SU-DHL-6 (cell line): Measurements from ENCODE around the gene ITPR2.

ENCODE experiments used
- CTCF ChIP-seq: fragments of 200-600 bp; sonication (generic); IDR thresholded peaks from one replicate; pipeline ENCODE4 v1.5.1; 2017; ENCODE audit warnings: antibody characterized with exemption, mild to moderate bottlenecking, low read length, moderate library complexity; ENCODE audit not compliant: insufficient read depth, poor library complexity, severe bottlenecking
- EZH2phosphoT487 ChIP-seq: fragments of 200-600 bp; sonication (generic), shearing (Covaris generic); conservative IDR thresholded peaks from 2 replicates; pipeline ENCODE4 v1.6.1; 2018; ENCODE audit warnings: mild to moderate bottlenecking, antibody characterized with exemption, low read length, moderate library complexity, mixed read lengths

DNA sequence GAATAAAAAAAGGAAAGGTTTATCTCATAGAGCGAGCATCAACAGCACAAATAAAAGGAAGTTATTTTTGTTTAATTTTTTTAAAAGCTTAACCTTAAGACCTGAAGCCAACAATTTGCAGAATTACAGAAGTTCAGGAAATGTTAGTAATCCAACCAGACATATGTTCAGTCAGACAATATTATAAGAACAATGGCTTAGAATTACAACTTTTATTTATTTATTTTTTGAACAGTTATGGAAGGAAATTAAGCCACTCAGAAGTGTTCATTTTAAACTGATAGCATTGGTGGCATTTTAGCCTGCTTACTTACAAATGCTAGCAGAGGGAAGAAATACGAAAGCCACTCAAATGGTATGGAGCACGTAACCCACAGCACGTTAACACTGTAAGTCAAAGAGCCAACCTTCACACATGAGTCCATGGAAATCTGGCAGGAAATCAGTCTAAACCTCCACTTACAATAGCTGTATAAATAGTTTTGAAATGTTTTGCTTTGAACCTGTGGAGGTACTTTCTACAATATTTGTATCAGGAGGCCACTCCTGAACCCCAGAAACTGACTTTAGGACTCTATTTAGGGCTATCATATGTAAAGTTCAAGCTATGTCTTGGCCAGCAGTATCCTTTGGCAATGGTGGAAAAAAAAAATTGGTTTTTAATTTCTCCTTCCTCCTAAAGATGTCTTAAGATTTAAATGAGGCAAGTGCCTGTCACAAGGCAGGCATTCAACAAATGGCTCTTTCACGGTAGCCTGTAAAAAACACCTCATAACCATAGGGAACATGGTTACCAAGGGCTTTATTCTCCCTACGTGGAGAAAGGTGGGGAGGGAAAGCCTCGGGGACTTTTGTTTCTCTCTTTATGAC, 102.3 kb downstream of the ITPR2 start:
- no peak for TF ChIP-seq CTCF
- TF ChIP-seq EZH2phosphoT487 = no peak
